GM19351 (cell line): ENCODE measurements around the gene MPC1.
"Not testable (repeated sequence)": the region's sequence is repeated elsewhere in the genome, so short reads cannot be mapped to it uniquely, and the experiment has no call there.

Experiments used
- ATAC-seq: cut with Tn5 transposase; IDR thresholded peaks from one replicate; pipeline ENCODE4 v1.9.1; 2021; ENCODE audit warnings: mild to moderate bottlenecking, moderate library complexity; ENCODE audit not compliant: unreplicated experiment

The MPC1 gene

DNA sequence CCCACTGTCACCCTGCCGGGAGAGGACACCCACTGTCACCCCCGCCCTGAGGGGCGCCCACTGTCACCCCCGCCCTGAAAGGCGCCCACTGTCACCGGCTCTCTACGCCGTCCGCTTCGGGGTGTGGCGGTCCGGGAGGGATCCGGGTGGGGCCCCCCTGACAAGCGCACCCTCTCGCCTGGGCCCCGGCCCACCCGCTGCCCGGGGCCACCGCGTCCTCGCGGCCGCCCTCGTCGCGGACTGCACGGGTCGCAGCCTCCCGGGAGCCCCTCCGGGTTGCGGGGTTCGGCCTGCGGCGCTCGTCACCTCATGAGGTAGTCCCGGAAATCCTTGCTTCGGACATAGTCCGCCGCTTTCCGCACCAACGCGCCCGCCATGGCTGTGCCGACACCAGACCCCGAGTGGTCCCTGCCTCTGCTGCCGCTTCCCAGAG lies 224 bp downstream of the MPC1 start:
- no peak for ATAC-seq

DNA sequence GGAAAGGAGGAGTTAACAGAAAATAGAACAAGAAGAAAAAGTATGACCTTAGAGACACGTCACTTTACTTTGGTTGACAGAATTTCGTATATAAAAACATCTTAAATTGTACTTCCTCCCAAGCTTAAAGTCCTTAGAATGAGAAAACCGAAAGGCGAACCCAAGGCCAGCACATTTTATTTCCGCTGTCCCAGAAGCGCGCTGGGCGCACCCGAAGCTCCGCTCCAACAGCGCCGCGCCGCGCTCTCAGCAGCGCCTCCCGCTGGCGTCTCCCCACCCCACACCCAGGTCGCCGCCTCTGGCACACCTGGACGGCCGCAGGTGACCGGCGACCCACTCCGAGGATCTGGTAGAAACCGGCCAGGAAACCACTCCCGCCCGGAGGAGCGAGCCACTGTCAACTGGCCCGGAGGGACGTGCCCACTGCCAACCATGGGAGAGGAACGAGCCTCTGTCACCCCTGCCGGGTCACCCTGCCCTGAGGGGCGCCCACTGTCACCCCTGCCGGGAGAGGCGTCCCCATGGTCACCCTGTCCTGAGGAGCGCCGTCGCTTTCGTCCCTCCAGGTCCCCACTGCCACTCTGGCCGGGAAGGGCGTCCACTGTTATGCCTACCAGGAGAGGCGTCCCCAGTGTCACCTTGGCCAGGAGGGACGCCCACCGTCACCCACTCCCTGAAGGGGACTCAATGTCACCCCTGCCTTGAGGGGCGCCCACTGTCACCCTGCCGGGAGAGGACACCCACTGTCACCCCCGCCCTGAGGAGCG lies 824 bp downstream of the MPC1 start:
- ATAC-seq: peak; percentile 53

DNA sequence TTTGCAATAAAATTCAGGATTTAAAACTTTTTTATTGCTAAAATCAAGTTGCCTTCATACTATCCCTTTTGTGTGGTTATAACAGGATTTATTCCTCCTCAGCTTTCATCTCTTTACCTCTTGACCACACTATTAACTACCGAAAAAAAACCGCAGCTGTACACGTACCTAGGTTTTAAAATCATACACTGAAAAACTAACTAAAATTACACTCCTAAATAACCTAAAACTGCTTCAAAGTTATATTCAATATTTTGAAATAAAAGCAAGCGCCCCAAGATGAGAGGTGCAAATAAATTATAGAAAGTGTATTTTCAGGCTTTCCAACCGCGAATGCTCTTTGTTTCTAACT lies 1.4 kb downstream of the MPC1 start:
- ATAC-seq: no peak

DNA sequence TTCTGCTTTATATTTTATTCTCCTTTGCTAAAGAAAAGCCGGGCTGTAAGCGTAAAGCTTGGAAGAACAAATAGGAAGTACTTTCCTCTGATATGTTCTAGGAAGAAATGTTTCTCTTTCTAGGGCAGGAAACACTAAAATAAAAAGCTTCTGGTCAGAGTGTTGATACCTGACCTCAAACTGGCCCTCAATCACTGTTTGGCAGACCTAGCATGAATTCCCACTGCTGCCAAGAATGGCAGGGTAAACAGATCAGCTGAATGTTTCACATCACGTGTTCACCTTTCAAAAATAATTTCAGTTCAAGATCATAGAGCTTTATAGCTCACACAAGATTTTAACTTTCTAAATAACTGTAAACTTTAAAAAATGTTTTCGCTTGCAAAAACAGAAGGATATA lies 2.9 kb downstream of the MPC1 start:
- no peak for ATAC-seq

DNA sequence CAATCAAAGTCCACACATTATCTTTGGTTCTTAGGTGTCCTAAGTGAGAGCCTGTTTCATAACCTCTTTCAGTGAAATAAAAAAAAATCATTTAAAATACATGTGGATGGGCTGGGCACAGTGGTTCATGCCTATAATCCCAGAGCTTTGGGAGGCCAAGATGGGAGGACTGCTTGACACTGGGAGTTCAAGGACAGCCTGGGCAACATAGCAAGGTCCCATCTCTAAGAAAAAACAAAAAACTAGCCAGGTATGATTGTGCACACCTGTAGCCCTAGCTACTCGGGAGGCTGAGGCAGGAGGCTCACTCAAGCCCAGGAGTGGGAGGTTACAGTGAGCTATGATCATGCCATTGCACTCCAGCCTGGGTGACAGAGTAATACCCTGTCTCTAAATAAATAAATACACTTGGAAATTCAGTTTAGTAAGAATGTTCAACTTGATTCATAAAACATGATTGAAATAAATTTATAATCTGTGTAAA lies 3.6 kb downstream of the MPC1 start:
- ATAC-seq: no peak

DNA sequence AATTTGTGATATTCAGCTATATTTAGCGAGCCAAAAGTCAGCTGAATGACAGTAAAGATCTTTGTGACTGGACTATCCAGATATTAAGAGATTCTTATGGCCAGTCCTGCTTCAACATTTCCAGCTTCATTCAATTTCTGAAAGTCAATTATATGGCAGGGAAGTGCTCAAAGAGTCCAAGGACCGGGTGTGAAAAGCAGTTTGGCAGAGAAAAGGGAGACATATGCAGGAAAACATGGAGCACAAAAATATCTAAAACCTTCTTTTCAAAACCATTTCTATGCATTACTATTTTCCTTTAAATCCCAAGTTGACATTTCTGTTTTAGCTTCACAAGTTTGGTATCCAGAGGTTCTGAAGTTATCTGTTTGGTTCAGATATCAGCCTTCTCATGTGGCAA lies 5.0 kb downstream of the MPC1 start:
- no peak for ATAC-seq

DNA sequence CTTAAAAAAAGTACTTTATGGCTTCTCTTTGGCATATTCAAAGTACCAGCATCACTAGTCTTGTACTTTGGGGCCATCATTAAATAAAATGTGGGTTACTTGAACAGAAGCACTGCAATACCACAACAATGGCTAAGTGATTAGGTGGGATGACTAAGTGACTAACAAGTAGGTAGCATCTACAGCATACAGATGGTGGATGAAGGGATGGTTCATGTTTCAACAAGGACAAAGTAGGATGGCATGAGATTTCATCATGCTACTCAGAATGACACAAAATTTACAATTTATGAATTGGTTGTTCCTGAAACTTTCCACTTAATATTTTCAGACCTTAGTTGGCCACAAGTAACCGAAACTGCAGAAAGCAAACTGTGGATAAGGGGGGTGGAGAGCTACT lies 7.7 kb downstream of the MPC1 start:
- no peak for ATAC-seq

DNA sequence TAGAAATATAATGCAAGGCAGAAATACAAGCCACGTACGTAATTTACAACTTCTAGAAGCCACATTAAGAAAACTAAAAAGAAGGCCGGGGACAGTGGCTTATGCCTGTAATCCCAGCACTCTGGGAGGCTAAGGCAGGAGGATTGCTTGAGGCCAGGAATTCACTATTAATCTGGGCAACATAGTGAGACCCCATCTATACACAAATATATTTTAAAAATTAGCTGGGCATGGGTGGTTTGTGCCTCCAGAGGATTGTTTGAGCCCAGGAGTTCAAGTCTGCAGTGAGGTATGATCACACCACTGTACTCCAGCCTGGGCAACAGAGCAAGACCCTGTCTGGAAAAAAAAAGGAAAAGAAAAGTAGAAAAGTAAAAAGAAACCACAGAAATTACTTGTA lies 12.3 kb downstream of the MPC1 start:
- no peak for ATAC-seq

DNA sequence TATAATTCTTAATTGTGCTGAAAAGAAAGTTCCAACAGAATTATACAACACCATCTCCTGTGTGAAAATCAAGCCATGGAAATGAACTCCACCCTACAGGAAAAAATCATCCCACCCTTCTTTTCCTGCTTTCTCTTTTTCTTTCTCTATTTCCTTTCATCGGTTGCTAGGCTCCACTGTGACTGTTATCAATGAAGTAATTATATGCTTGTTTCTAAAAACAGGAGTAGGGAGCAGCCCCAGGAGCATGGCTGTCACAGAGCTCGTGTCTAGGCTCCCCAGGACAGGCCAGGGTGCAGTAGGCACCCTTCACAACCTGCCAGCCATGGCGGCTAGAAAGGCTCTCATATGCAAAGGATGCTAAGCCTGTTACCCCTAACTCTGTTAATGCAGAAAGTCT lies 13.0 kb downstream of the MPC1 start:
- ATAC-seq: no peak

DNA sequence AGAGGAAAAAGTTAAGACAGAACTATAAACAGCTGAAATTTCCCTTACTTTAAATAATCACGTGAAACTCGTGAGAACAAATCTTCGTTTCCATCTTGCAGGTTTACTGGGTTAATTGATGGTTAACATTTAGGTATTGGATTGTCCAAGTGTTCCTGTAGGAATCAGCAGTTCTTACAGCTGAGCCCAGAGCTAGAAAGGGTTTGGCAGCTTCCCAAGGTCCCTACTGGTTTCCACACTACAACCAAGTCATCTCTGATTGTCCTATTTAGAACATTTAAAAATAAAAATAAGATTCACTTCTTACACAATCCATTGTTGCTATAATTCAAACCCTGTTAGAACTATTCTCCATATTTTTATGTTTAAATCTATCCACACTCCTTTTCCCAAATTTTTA lies 15.8 kb downstream of the MPC1 start:
- no peak for ATAC-seq

DNA sequence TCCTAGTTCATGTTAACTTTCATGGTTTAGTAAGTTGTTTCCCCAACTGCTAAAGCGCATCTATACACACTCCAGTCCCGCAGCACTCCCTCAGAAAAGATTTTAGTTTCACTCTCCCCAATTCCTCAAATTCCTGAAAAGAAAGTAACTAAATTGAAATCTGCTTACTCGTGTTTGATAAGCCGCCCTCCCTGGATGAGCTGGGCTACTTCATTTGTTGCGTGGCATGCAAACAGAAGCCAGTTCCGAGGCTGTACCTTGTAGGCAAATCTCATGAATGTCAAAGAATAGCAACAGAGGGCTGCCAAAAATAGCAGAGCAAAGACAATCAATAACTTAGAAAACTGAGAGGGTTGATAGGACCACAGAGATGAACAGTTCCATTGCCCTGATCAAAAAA lies 16.9 kb downstream of the MPC1 start:
- ATAC-seq: no peak

DNA sequence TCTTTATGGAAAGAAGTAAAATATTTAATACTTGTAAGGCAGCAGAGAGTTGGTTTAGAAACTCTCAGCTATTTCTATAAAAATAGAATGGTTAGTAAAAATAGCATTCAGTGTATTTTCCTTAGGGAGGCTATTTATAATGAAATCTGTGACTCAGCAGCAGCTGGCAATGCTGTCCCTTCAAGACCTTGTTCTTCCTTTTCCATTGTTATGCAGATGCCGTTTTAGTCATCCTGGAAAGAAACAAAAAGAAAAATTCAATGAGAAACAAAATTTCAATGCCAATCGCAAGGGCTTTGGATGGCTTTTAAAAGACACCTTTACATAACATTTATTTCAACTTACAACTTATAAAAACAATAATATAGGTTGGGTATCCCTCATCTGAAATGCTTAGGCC lies 17.5 kb downstream of the MPC1 start:
- ATAC-seq: no peak

DNA sequence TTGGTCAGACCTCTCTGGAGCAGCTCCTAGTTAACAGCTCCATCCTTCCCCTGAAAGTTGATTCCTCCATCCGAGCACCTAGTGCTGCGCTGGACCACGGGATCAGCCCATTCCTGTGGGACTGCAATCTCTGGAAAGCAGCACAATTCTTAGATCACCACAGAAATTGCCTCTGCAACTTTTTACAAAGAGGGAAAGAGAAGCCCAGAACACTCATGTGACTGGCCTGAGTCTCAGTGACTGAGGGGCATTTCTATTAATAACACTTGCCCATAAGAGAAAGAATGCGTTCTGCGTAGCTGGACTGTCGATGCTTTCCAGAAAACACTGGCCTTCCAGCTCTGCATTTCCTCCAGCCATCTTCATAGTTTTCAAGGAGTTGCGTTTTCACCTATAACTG lies 18.3 kb downstream of the MPC1 start:
- ATAC-seq: no peak

DNA sequence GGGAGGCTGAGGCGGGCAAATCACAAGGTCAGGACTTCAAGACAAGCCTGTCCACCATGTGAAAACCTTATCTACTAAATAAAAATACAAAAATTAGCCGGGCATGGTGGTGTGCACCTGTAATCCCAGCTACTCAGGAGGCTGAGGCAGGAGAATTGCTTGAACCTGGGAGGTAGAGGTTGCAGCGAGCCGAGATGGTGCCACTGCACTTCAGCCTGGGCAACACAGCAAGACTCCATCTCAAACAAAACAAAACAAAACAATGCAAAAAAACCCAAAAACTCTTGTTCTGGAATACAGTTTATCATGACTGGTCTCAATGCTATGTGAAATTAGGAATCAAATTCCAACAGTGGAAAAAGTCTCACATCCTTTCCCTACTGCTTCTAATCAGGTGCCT lies 20.3 kb downstream of the MPC1 start:
- not testable (repeated sequence) for ATAC-seq

DNA sequence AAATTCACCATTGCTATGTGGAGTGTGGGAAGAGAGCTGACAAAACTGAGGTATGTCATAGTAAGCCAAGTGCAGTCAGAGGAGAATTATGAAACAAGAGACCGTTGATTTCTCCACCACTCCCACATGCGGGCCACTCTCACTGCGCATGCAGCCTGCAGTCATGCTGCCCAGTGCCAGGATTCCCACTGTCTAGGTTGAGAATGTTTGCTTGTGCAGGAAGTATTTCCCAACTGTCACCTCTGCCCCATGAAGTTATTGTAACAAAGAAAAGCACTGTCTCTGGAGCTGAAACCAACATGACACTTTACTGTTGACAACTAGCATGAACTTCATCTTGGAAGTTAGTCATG lies 21.7 kb downstream of the MPC1 start:
- ATAC-seq: no peak

DNA sequence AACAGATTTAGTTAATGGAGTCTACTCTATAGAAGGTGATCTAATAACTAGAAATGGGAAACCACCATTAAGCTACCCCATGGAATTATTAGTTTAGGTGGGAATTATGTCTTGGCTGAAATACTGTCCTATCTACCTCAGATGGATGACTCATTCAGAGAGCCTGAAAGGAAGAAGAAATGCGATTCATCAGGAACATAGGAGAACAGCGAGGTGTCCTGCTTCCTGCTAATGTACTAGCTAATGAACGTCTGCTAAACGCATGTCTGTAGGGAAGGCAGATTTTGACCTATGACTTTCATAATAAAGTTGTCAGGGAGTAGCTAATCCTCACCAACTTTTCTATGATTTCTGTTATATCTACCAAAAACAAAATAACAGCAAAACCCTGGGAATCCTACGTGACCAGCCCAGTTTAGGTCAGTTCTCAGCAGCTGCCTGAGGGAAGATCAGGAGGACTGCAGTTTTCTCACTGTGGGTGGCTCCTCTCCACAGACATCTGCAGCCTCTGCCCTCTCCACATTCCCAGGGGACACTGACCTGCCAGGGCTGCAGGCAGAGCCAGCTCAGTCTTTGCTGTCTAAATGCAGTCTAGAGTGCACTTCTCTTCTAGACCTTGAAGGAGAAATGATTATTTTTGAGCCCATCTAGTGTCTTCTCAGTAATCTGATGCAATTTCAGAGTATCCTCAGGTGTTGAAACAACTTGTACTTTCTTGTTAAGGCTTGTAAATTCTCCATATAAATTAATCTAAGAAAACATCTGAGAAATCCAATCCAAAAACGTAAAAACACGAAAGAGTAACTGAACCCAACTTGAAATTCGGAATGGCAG lies 22.3 kb downstream of the MPC1 start:
- ATAC-seq: no peak

DNA sequence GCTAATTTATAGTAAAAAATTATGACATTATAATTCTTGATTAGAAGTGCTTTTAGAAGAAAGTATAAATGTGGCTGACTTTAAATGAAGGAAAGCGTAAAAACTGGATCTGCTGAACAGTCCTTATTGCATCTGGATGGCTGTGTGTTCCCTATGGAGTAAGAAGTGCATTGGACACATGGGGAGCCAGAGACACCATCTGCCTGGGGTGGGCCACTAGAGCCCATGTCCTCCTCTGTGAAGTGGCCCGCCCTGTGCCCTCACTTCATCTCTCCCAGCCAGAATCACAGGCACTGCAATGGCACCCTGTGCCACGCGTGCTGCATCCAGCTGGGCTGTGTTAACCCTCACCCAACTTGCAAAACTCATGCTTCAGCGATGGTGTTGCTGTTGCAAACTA lies 27.2 kb downstream of the MPC1 start:
- no peak for ATAC-seq

DNA sequence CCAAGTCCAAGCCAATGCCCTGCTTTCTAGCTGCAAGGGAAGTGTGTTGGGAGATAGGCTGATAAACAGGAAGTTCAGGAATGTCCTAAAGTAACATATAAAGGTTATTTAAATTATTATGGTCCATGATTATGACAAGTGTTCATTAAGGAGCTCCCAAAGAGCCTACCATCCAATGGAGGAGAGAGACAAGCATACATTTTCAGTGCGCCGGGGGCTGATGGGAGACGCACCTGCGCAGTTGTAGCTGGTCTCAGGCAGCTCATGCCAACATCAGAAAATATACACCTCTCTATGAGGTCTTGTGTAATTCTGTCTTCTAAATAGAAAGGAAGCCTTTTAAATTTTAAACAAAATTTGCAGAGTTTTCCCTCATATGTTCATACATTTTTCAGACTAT lies 27.8 kb downstream of the MPC1 start:
- no peak for ATAC-seq

DNA sequence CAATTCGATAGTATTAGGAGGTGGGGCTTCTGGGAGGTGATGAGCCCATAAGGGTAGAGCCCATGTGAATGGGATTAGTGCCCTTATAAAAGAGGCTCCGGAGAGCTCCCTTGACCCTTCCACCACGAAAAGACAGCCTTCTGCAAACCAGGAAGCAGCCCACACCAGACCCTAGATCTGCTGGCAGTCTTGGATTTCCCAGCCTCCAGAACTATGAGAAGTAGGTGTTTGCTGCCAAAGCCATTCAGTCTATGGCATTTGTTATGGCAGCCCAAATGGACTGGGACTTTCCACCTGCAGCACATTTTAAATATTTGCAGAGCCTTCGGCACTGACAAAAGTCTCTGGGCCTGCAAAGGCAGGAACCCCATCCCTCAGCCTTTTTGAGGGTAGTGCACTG lies 28.6 kb downstream of the MPC1 start:
- no peak for ATAC-seq

DNA sequence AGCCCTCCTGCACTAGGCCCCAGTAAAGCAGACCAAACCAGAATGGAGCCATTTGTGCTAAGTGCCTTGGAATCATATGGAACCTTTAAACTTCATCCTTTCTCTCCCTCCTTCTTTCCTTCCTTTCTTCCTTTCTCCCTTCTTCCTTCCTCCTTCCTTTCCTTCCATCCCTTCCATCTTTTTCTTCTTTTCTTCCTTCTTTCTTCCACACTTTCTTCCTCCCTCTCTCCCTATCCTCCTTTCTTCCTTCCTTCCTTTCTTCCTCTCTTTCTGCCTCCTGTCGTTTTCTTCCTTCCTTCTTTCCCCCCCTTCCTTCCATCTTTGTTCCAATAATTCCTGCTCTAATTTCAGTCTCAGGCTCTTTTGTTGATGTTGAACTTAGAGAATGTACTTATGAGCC lies 29.2 kb downstream of the MPC1 start:
- no peak for ATAC-seq

DNA sequence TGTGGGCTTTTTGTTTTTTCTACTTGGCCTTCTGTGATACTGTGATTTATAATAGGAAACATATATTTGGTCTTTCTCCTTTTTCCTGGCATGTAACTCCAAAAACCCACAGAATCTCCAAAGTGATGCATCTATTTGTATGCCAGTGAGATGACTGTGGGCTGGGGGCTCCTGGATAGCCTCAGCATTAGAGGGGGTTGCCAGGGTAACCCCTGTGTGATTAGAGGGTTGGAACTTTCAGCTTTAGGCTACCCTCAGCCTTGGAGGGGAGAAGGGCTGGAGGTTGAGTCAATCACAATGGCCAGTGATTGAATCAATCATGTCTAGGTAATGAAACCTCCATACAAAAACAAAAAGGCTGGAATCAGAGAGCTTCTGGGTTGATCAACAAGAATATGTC lies 29.8 kb downstream of the MPC1 start:
- ATAC-seq: no peak

DNA sequence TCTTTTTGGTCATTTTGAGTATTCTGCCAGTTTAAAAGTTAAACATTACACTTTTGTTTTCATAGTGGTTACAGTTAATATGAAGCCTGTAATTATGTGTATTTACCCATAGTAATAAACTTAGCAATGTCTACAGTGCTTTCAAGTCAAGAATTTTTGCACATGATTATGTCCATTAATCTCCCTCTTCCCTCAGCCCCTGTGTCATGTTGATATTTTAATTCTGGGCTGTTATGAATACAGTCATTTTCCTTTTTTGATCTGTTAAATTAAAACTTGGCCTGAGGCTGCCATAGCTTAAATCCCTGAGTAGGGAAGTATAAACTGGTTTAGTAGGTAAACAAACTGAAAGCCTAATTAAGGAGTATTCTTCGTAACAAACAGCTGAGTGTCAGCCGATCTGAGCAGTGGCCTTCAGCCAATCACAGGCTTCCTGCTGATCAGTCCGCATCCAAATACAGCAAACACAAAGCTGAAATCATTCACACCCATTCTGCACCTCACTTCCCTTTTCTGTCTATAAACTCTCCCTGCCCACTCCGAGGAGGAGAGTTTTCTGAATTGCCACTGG lies 30.9 kb downstream of the MPC1 start:
- ATAC-seq: peak; percentile 99
